Thoracic aorta (tissue), 2 donors: Measurements from ENCODE around the gene TECTA. TPM values are rescaled to one million over a fixed set of nuclear protein-coding genes. Genes with fewer than 3 reads are reported as not detected.

Experiments used
- ATAC-seq: fragments of 150-250 bp; one replicate; pipeline ENCODE4 v1.8.0; 2017; ENCODE audit warnings: low read depth; ENCODE audit not compliant: insufficient number of reproducible peaks, low FRiP score
- DNase-seq: peaks from one replicate; pipeline ENCODE4 v3.0.0-alpha.2; 2020; ENCODE audit warnings: low spot score
- H3K27ac ChIP-seq, 2 donors: fragments of 200-600 bp; sonication (generic); 1 replicate in 1 of 2; 2 replicates in 1 of 2; pipeline ENCODE4 v1.5.1; 2016; ENCODE audit warnings: mild to moderate bottlenecking in 2 of 2, moderate library complexity in 2 of 2
- H3K27me3 ChIP-seq: fragments of 200-600 bp; sonication (generic); replicated peaks from 2 replicates; pipeline ENCODE4 v1.6.0; 2016; ENCODE audit warnings: mild to moderate bottlenecking; ENCODE audit not compliant: insufficient read depth
- H3K36me3 ChIP-seq: fragments of 200-600 bp; sonication (generic); one replicate; pipeline ENCODE4 v1.5.1; 2016
- H3K4me1 ChIP-seq, 2 donors: fragments of 200-600 bp; sonication (generic); 1 replicate in 1 of 2; 2 replicates in 1 of 2; pipeline versions ENCODE4 v1.5.1 to v1.6.0; 2016; ENCODE audit warnings: low read depth in 2 of 2, mild to moderate bottlenecking in 1 of 2; ENCODE audit not compliant: control insufficient read depth in 1 of 2
- H3K4me3 ChIP-seq: fragments of 200-600 bp; sonication (generic); 2 replicates; pipeline ENCODE4 v1.5.1; 2016; ENCODE audit warnings: mild to moderate bottlenecking
- H3K9me3 ChIP-seq: fragments of 200-600 bp; sonication (generic); 2 replicates; pipeline ENCODE4 v1.5.1; 2016
- total RNA-seq, 2 donors: library from RNA; depleted of rRNA; stranded (reverse); fragments of >200 nt; gene quantifications; one replicate each; pipeline versions ENCODE4 v1.1.0 to v1.2.3, GENCODE V29; 2016
- TF ChIP-seq, protein P1 (sequence below): fragments of 200-600 bp; sonication (generic); IDR thresholded peaks from one replicate; pipeline ENCODE4 v1.5.1; 2019; ENCODE audit warnings: antibody characterized with exemption

TECTA gene
- total RNA-seq, 2 donors from 2014 or later = 0.41 to 5.6 TPM

DNA sequence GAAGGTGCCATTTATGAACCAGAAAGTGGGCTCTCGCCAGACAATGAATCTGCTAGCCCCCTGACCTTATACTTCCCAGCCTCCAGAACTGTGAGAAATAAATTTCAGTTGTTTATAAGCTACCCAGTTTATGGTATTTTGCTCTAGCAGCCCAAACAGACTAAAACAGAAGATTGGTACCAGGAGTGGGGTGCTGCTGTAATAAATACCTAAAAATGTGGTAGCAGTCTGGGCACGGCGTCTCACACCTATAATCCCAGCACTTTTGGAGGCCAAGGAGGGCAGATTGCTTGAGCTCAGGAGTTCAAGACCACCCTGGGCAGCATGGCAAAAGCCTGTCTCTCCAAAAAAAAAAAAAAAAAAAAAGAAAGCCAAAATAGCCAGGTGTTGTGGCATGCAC, 21.3 kb downstream of the TECTA start:
- TF ChIP-seq, protein P1, sequence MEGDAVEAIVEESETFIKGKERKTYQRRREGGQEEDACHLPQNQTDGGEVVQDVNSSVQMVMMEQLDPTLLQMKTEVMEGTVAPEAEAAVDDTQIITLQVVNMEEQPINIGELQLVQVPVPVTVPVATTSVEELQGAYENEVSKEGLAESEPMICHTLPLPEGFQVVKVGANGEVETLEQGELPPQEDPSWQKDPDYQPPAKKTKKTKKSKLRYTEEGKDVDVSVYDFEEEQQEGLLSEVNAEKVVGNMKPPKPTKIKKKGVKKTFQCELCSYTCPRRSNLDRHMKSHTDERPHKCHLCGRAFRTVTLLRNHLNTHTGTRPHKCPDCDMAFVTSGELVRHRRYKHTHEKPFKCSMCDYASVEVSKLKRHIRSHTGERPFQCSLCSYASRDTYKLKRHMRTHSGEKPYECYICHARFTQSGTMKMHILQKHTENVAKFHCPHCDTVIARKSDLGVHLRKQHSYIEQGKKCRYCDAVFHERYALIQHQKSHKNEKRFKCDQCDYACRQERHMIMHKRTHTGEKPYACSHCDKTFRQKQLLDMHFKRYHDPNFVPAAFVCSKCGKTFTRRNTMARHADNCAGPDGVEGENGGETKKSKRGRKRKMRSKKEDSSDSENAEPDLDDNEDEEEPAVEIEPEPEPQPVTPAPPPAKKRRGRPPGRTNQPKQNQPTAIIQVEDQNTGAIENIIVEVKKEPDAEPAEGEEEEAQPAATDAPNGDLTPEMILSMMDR = no peak
- Histone ChIP-seq H3K36me3 (no peaks in the 10 kb centered on the region), H3K4me1 (no peaks in the 10 kb centered on the region), H3K27me3 (no peaks in the 10 kb centered on the region), H3K4me3 (no peak overlapping the region), H3K27ac (no peak overlapping the region), H3K9me3 (no peaks in the 10 kb centered on the region)
- ATAC-seq (no peak), DNase-seq (no peak)

DNA sequence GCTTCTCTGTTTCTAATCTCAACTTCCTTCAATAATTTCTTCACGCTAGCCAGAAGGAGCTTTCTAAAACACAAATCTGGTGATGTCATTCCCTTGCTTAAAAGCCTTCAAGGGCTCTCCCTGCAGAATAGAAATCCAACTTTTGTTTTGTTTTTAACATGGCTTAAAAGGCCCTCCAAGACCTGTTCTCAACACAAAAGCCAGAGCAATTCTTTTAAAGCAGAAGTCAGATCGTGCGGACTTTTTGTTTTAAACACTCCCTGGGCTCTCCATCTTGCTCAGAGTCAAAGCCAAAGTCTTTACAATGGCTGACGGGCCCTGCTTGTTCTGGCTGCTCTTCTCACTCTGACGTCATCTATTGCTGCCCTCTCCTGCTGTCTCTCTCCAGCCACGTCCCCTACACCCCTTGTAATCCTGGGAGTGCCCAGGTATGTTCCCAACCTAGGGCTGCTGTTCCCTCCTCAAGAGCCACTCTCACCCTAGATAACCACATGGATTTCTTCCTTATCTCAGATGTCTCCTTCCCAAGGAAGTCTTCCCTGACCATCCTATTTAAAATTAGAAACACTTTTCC, 22.5 kb downstream of the TECTA start:
- Histone ChIP-seq H3K9me3 (no peaks in the 10 kb centered on the region), H3K27me3 (no peaks in the 10 kb centered on the region), H3K27ac (no peak overlapping the region), H3K4me1 (no peaks in the 10 kb centered on the region), H3K4me3 (peak overlapping the region; percentile 21), H3K36me3 (no peaks in the 10 kb centered on the region)
- no peak for ATAC-seq
- DNase-seq = no peak
- TF ChIP-seq, protein P1 = no peak

DNA sequence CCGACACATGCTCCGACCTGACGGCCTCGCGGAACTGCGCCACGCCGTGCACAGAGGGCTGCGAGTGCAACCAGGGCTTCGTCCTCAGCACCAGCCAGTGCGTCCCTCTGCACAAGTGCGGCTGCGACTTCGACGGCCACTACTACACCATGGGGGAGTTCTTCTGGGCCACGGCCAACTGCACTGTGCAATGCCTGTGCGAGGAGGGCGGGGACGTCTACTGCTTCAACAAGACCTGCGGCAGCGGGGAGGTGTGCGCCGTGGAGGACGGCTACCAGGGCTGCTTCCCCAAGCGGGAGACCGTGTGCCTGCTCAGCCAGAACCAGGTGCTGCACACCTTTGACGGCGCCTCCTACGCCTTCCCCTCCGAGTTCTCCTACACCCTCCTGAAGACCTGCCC, 26.8 kb downstream of the TECTA start:
- Histone ChIP-seq H3K27me3 (no peaks in the 10 kb centered on the region), H3K36me3 (no peaks in the 10 kb centered on the region), H3K4me3 (no peak overlapping the region), H3K4me1 (no peaks in the 10 kb centered on the region), H3K27ac (no peak overlapping the region), H3K9me3 (no peaks in the 10 kb centered on the region)
- ATAC-seq = no peak
- no peak for DNase-seq
- TF ChIP-seq, protein P1 = no peak

DNA sequence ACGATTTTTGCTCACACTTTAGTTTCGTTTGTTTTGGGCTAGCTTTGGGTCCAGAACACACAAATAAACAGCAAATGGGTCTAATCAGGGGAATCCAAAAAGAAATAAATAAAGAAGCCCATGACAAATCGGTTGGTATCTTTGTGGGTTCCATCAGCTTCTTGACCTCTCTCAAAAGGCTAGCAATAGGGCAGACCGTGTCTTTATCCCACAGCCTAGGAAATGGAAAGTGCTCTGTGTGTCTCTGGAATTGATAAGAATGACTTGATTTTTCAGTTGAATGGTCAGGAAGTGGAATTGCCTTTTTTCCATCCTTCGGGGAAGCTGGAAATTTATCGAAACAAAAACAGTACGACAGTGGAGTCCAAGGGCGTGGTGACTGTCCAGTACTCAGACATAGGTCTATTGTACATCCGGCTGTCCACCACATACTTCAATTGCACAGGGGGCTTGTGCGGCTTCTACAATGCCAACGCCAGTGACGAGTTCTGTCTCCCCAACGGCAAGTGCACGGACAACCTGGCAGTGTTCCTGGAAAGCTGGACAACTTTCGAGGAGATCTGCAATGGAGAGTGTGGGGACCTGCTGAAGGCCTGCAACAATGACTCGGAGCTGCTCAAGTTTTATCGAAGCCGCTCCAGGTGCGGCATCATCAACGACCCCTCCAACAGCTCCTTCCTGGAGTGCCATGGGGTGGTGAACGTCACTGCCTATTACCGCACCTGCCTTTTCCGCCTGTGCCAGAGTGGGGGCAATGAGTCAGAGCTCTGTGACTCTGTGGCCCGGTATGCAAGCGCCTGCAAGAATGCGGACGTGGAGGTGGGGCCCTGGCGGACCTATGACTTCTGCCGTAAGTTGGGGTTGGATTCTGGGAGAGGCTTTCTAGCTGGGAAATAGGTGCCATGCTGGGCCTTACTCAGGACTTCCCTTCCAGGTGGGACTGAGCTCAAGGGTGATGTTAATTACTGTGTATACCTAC, 28.6 kb downstream of the TECTA start:
- H3K4me3 ChIP-seq = no peak overlapping the region
- H3K36me3 ChIP-seq = no peaks in the 10 kb centered on the region
- TF ChIP-seq, protein P1 = no peak
- no peak overlapping the region for H3K27ac ChIP-seq
- H3K27me3 ChIP-seq = no peaks in the 10 kb centered on the region
- H3K9me3 ChIP-seq = no peaks in the 10 kb centered on the region
- ATAC-seq (no peak), DNase-seq (no peak)
- H3K4me1 ChIP-seq = no peaks in the 10 kb centered on the region

DNA sequence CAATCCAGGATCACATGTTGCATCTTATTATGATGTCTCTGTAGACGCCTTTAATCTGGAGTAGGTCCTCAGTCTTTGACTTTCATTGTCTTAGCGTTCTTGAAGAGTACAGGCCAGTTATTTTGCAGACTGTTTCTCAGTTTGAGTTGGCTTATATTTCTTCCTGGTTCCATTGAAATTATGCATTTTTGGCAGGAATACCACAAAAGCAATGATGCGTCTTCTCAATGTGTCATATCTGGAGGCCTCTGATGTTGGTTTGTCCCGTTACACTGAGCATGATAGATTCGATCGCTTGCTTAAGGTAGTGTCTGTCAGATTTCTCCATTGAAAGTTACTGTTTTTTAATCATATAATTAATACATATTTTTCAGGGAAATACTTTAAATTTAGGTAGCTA, 30.6 kb downstream of the TECTA start:
- H3K9me3 ChIP-seq = no peaks in the 10 kb centered on the region
- ATAC-seq (no peak), DNase-seq (no peak)
- H3K36me3 ChIP-seq = no peaks in the 10 kb centered on the region
- H3K27me3 ChIP-seq = no peaks in the 10 kb centered on the region
- TF ChIP-seq, protein P1 = no peak
- no peak overlapping the region for H3K27ac ChIP-seq
- no peaks in the 10 kb centered on the region for H3K4me1 ChIP-seq
- no peak overlapping the region for H3K4me3 ChIP-seq
